HEK293 (cell line): ENCODE data around the gene RPS10.

Source experiments
- CTCF ChIA-PET: fragments of 350-600 bp; formaldehyde crosslinking; extraction: SDS; loops from one replicate; lab custom pipeline; 2021; ENCODE audit warnings: antibody characterized with exemption; lab: Yijun Ruan, JAX
- POLR2A ChIA-PET: fragments of 300-600 bp; formaldehyde crosslinking; extraction: SDS; loops from one replicate; lab custom pipeline; 2020; ENCODE audit warnings: antibody characterized with exemption, inconsistent platforms; lab: Yijun Ruan, JAX
- H3K27ac ChIP-seq: fragments of 200-500 bp; sonication (Bioruptor generic); 2 replicates; pipeline ENCODE4 v1.5.1; 2014; ENCODE audit warnings: low read depth, low read length, control low read depth, inconsistent platforms; ENCODE audit errors: extremely low read depth
- H3K36me3 ChIP-seq, 2 experiments: fragments of 200-500 bp in 1 of 2; sonication (Bioruptor generic) in 1 of 2; 1 replicate in 1 of 2; 2 replicates in 1 of 2; pipeline ENCODE4 v1.5.1; 2014 to 2017; ENCODE audit warnings: inconsistent platforms in 2 of 2, low read length in 2 of 2; ENCODE audit not compliant: control insufficient read depth in 2 of 2, insufficient read depth in 1 of 2
- H3K4me1 ChIP-seq: fragments of 200-500 bp; sonication (Bioruptor generic); 2 replicates; pipeline ENCODE4 v1.5.1; 2014; ENCODE audit warnings: mild to moderate bottlenecking, low read length, inconsistent platforms; ENCODE audit not compliant: control insufficient read depth, insufficient read depth
- H3K4me3 ChIP-seq: 2 replicates; pipeline ENCODE4 v1.5.1; 2011; ENCODE audit warnings: low read depth, mild to moderate bottlenecking, control low read depth, low read length, moderate library complexity
- H3K9me3 ChIP-seq: fragments of 200-500 bp; sonication (Bioruptor generic); 2 replicates; pipeline ENCODE4 v1.5.1; 2014; ENCODE audit warnings: low read depth, low read length, inconsistent platforms; ENCODE audit not compliant: control insufficient read depth, insufficient read depth
- GLI4 ChIP-seq: fragments of 450-650 bp; formaldehyde crosslinking; IDR thresholded peaks from 2 replicates; pipeline ENCODE4 v1.5.1; 2016; ENCODE audit warnings: missing biosample characterization, missing genetic modification characterization
- PRDM10 ChIP-seq: fragments of 450-650 bp; formaldehyde crosslinking; IDR thresholded peaks from 2 replicates; pipeline ENCODE4 v1.5.1; 2016; ENCODE audit warnings: missing biosample characterization, missing genetic modification characterization
- SALL2 ChIP-seq: fragments of 450-650 bp; formaldehyde crosslinking; IDR thresholded peaks from 2 replicates; pipeline ENCODE4 v1.5.0; 2017; ENCODE audit warnings: missing biosample characterization, mild to moderate bottlenecking, missing genetic modification characterization, borderline replicate concordance
- SCRT1 ChIP-seq: fragments of 450-650 bp; formaldehyde crosslinking; IDR thresholded peaks from 2 replicates; pipeline ENCODE4 v1.5.1; 2016; ENCODE audit warnings: missing biosample characterization, missing genetic modification characterization, borderline replicate concordance
- SETDB1 ChIP-seq: IDR thresholded peaks from one replicate; pipeline ENCODE4 v1.6.1; 2017; ENCODE audit warnings: mild to moderate bottlenecking, low read length, moderate library complexity, mixed read lengths; ENCODE audit not compliant: insufficient read length
- ZBTB21 ChIP-seq: fragments of 450-650 bp; formaldehyde crosslinking; IDR thresholded peaks from 2 replicates; pipeline ENCODE4 v1.5.1; 2017; ENCODE audit warnings: missing biosample characterization, missing genetic modification characterization
- ZIC2 ChIP-seq: fragments of 450-650 bp; formaldehyde crosslinking; IDR thresholded peaks from 2 replicates; pipeline ENCODE4 v1.5.1; 2016; ENCODE audit warnings: missing biosample characterization, missing genetic modification characterization
- ZNF121 ChIP-seq: fragments of 450-650 bp; formaldehyde crosslinking; IDR thresholded peaks from 2 replicates; pipeline ENCODE4 v1.5.1; 2016; ENCODE audit warnings: missing biosample characterization, missing genetic modification characterization
- ZNF133 ChIP-seq: fragments of 450-650 bp; formaldehyde crosslinking; IDR thresholded peaks from 2 replicates; pipeline ENCODE4 v1.5.1; 2016; ENCODE audit warnings: missing biosample characterization, missing genetic modification characterization
- ZNF138 ChIP-seq: fragments of 450-650 bp; formaldehyde crosslinking; IDR thresholded peaks from 2 replicates; pipeline ENCODE4 v1.5.1; 2016; ENCODE audit warnings: missing biosample characterization, missing genetic modification characterization, borderline replicate concordance
- ZNF24 ChIP-seq: fragments of 450-650 bp; formaldehyde crosslinking; IDR thresholded peaks from 2 replicates; pipeline ENCODE4 v1.5.1; 2016; ENCODE audit warnings: missing biosample characterization, missing genetic modification characterization
- ZNF362 ChIP-seq: fragments of 450-650 bp; formaldehyde crosslinking; IDR thresholded peaks from 2 replicates; pipeline ENCODE4 v1.5.1; 2016; ENCODE audit warnings: missing biosample characterization, missing genetic modification characterization
- ZNF416 ChIP-seq: fragments of 450-650 bp; formaldehyde crosslinking; IDR thresholded peaks from 2 replicates; pipeline ENCODE4 v1.5.1; 2016; ENCODE audit warnings: missing biosample characterization, missing genetic modification characterization
- ZNF423 ChIP-seq: fragments of 450-650 bp; formaldehyde crosslinking; IDR thresholded peaks from 2 replicates; pipeline ENCODE4 v1.5.1; 2016; ENCODE audit warnings: missing biosample characterization, missing genetic modification characterization
- ZNF488 ChIP-seq: fragments of 450-650 bp; formaldehyde crosslinking; IDR thresholded peaks from 2 replicates; pipeline ENCODE4 v1.5.1; 2016; ENCODE audit warnings: missing biosample characterization, missing genetic modification characterization
- ZNF548 ChIP-seq: fragments of 450-650 bp; formaldehyde crosslinking; IDR thresholded peaks from 2 replicates; pipeline ENCODE4 v1.5.1; 2016; ENCODE audit warnings: missing biosample characterization, missing genetic modification characterization
- ZNF571 ChIP-seq: fragments of 450-650 bp; formaldehyde crosslinking; IDR thresholded peaks from 2 replicates; pipeline ENCODE4 v1.5.0; 2017; ENCODE audit warnings: missing biosample characterization, missing genetic modification characterization
- ZNF658 ChIP-seq: fragments of 450-650 bp; formaldehyde crosslinking; IDR thresholded peaks from 2 replicates; pipeline ENCODE4; 2016; ENCODE audit warnings: missing biosample characterization, missing genetic modification characterization
- ZNF776 ChIP-seq: fragments of 450-650 bp; formaldehyde crosslinking; IDR thresholded peaks from 2 replicates; pipeline ENCODE4 v1.5.0; 2017; ENCODE audit warnings: missing biosample characterization, missing genetic modification characterization, borderline replicate concordance
- ZSCAN16 ChIP-seq: fragments of 450-650 bp; formaldehyde crosslinking; IDR thresholded peaks from 2 replicates; pipeline ENCODE4 v1.5.1; 2016; ENCODE audit warnings: missing biosample characterization, missing genetic modification characterization
- ZXDB ChIP-seq: fragments of 450-650 bp; formaldehyde crosslinking; IDR thresholded peaks from 2 replicates; pipeline ENCODE4 v1.5.1; 2016; ENCODE audit warnings: missing biosample characterization, missing genetic modification characterization
- TF ChIP-seq, protein P1 (sequence below): fragments of 450-650 bp; formaldehyde crosslinking; IDR thresholded peaks from 2 replicates; pipeline ENCODE4 v1.5.1; 2016; ENCODE audit warnings: missing biosample characterization, missing genetic modification characterization, borderline replicate concordance
- TF ChIP-seq, protein P2 (sequence below): fragments of 450-650 bp; formaldehyde crosslinking; IDR thresholded peaks from 2 replicates; pipeline ENCODE4 v1.5.1; 2016; ENCODE audit warnings: missing biosample characterization, missing genetic modification characterization
- TF ChIP-seq, protein P3 (sequence below): fragments of 450-650 bp; formaldehyde crosslinking; IDR thresholded peaks from 2 replicates; pipeline ENCODE4 v1.5.1; 2016; ENCODE audit warnings: missing biosample characterization, missing genetic modification characterization
- TF ChIP-seq, protein P4 (sequence below): fragments of 450-650 bp; formaldehyde crosslinking; IDR thresholded peaks from 2 replicates; pipeline ENCODE4 v1.5.1; 2016; ENCODE audit warnings: missing biosample characterization, missing genetic modification characterization

Gene RPS10

GRCh38 chr6:34416877-34417371 is 8.9 kb downstream of the RPS10 start (continued):
- TF ChIP-seq, protein P1, sequence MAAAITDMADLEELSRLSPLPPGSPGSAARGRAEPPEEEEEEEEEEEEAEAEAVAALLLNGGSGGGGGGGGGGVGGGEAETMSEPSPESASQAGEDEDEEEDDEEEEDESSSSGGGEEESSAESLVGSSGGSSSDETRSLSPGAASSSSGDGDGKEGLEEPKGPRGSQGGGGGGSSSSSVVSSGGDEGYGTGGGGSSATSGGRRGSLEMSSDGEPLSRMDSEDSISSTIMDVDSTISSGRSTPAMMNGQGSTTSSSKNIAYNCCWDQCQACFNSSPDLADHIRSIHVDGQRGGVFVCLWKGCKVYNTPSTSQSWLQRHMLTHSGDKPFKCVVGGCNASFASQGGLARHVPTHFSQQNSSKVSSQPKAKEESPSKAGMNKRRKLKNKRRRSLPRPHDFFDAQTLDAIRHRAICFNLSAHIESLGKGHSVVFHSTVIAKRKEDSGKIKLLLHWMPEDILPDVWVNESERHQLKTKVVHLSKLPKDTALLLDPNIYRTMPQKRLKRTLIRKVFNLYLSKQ (tag by site-specific recombination) = no peak
- TF ChIP-seq ZNF423 (tag by site-specific recombination) (no peak), ZNF138 (tag by site-specific recombination) (no peak), ZNF133 (no peak), ZNF416 (tag by site-specific recombination) (no peak), ZSCAN16 (tag by site-specific recombination) (no peak), SETDB1 (no peak), ZNF121 (tag by site-specific recombination) (no peak), ZNF24 (tag by site-specific recombination) (no peak), SALL2 (no peak), PRDM10 (tag by site-specific recombination) (no peak)

DNA sequence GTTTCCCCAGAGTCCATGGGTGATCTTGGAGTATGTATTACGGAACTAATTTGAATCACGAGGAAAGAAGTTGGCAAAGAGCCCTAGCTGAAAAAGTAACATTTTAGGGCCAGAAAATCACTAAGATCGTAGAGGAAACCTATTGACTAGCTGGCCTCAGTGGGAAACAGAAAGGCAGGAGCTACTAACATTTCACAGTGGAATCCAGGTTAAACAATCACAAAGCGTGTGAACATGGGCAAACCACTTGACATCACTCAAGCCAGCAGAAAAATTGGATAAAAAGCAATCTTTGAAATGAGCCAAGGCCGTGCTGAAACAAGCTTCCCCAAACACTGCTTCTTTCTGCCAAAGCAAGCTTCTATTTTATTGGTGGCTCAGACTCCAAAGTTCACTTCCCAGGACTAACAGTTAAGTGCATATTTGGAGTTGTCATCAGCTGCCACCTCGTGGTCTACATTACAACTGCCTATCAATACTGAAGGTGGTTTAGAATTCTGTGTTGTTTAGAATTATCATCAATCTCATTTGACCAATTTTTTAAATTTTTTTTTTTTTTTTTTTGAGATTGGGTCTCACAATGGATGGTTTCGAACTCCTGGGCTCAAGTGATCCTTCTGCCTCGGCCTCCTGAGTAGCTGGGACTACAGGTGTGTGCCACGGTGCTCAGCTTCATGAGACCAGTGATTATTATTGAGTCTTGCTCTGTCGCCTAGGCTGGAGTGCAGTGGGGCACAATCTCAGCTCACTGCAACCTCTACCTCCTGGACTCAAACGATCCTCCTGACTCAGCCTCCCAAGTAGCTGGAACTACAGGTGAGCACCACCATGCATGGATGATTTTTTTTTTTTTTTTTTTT is 10.6 kb downstream of the RPS10 start:
- H3K27ac ChIP-seq = no peak overlapping the region
- no peak overlapping the region for H3K4me3 ChIP-seq
- no peaks in the 10 kb centered on the region for H3K9me3 ChIP-seq
- ChIA-PET POLR2A (interaction anchor here (0.6 to 4.6 kb wide), 17 partner anchors 9 to 323 kb away, joined by 3 to 75 read pairs (median 4); partner anchors contain the start of genes RPS10 and SMIM29), CTCF (interaction anchor here (0.5 to 3.6 kb wide), 44 partner anchors 11 to 684 kb away, joined by 3 to 101 read pairs (median 4); partner anchors contain the start of genes NUDT3, RPS10 and SMIM29)
- H3K4me1 ChIP-seq = no peaks in the 10 kb centered on the region
- H3K36me3 ChIP-seq = peaks cover 34 to 63% of the 10 kb centered on the region in 2 experiments
- TF ChIP-seq, protein P2, sequence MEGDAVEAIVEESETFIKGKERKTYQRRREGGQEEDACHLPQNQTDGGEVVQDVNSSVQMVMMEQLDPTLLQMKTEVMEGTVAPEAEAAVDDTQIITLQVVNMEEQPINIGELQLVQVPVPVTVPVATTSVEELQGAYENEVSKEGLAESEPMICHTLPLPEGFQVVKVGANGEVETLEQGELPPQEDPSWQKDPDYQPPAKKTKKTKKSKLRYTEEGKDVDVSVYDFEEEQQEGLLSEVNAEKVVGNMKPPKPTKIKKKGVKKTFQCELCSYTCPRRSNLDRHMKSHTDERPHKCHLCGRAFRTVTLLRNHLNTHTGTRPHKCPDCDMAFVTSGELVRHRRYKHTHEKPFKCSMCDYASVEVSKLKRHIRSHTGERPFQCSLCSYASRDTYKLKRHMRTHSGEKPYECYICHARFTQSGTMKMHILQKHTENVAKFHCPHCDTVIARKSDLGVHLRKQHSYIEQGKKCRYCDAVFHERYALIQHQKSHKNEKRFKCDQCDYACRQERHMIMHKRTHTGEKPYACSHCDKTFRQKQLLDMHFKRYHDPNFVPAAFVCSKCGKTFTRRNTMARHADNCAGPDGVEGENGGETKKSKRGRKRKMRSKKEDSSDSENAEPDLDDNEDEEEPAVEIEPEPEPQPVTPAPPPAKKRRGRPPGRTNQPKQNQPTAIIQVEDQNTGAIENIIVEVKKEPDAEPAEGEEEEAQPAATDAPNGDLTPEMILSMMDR (tag by site-specific recombination) = peak; percentile 44
- TF ChIP-seq, protein P3, sequence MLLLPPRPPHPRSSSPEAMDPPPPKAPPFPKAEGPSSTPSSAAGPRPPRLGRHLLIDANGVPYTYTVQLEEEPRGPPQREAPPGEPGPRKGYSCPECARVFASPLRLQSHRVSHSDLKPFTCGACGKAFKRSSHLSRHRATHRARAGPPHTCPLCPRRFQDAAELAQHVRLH (tag by site-specific recombination) = peak; percentile 72
- TF ChIP-seq ZNF658 (tag by site-specific recombination) (no peak), ZNF776 (tag by site-specific recombination) (no peak), GLI4 (tag by site-specific recombination) (no peak), ZNF548 (tag by site-specific recombination) (no peak), ZIC2 (tag by site-specific recombination) (no peak), ZNF571 (tag by site-specific recombination) (no peak), ZBTB21 (tag by site-specific recombination) (no peak), SCRT1 (tag by site-specific recombination) (peak; percentile 83), ZXDB (tag by site-specific recombination) (peak; percentile 35), ZNF362 (tag by site-specific recombination) (peak; percentile 95), ZNF488 (tag by site-specific recombination) (no peak)
- TF ChIP-seq, protein P4, sequence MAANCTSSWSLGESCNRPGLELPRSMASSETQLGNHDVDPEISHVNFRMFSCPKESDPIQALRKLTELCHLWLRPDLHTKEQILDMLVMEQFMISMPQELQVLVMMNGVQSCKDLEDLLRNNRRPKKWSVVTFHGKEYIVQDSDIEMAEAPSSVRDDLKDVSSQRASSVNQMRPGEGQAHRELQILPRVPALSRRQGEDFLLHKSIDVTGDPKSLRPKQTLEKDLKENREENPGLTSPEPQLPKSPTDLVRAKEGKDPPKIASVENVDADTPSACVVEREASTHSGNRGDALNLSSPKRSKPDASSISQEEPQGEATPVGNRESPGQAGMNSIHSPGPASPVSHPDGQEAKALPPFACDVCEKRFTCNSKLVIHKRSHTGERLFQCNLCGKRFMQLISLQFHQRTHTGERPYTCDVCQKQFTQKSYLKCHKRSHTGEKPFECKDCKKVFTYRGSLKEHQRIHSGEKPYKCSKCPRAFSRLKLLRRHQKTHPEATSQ (tag by site-specific recombination) = peak; percentile 91; the same call in 1 of the 2 replicates
